A549 (cell line): ENCODE data around the gene SSH2.

Source experiments
- CBX8 ChIP-seq: fragments of 200-600 bp; sonication (generic); IDR thresholded peaks from 2 replicates; pipeline ENCODE4 v1.6.1; 2016
- KDM5A ChIP-seq: fragments of 200-600 bp; sonication (generic); IDR thresholded peaks from 2 replicates; pipeline ENCODE4 v1.6.1; 2016; ENCODE audit warnings: antibody characterized with exemption, mild to moderate bottlenecking
- PHF8 ChIP-seq: fragments of 200-600 bp; sonication (generic); IDR thresholded peaks from 2 replicates; pipeline ENCODE4 v1.6.1; 2016; ENCODE audit warnings: low read depth, mild to moderate bottlenecking, antibody characterized with exemption, moderate library complexity, borderline replicate concordance
- TF ChIP-seq, protein P1 (sequence below): fragments of 450-650 bp; IDR thresholded peaks from 2 replicates; pipeline ENCODE4 v1.6.1; 2014; ENCODE audit warnings: antibody characterized with exemption
- TF ChIP-seq, protein P2 (sequence below): fragments of >200 bp; sonication (Bioruptor Twin); formaldehyde crosslinking; IDR thresholded peaks from 3 replicates; pipeline ENCODE4 v1.5.1; 2016

DNA sequence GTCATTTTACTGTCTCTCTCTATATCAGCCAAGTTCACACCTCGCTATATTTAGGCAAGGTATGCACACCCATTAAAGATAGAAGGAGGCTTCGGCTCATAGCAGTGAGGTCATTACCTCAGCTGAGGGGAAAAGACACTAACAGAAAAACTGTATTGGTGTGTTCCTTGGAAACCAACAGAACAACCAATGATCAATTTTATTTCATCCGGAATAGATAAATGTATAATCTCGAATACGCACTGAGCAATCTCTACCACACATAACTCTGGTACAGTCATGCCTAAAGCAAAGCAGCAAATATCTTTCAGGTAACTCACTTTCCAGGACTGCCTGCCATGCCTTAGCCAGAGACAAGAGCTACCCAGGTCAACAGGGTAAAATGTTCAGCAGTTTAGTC lies 197.4 kb downstream of the SSH2 start:
- TF ChIP-seq, protein P1, sequence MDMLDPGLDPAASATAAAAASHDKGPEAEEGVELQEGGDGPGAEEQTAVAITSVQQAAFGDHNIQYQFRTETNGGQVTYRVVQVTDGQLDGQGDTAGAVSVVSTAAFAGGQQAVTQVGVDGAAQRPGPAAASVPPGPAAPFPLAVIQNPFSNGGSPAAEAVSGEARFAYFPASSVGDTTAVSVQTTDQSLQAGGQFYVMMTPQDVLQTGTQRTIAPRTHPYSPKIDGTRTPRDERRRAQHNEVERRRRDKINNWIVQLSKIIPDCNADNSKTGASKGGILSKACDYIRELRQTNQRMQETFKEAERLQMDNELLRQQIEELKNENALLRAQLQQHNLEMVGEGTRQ: no peak
- TF ChIP-seq KDM5A (no peak), CBX8 (no peak), PHF8 (no peak)
- TF ChIP-seq, protein P2, sequence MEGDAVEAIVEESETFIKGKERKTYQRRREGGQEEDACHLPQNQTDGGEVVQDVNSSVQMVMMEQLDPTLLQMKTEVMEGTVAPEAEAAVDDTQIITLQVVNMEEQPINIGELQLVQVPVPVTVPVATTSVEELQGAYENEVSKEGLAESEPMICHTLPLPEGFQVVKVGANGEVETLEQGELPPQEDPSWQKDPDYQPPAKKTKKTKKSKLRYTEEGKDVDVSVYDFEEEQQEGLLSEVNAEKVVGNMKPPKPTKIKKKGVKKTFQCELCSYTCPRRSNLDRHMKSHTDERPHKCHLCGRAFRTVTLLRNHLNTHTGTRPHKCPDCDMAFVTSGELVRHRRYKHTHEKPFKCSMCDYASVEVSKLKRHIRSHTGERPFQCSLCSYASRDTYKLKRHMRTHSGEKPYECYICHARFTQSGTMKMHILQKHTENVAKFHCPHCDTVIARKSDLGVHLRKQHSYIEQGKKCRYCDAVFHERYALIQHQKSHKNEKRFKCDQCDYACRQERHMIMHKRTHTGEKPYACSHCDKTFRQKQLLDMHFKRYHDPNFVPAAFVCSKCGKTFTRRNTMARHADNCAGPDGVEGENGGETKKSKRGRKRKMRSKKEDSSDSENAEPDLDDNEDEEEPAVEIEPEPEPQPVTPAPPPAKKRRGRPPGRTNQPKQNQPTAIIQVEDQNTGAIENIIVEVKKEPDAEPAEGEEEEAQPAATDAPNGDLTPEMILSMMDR: no peak
